Measurements from ENCODE around the gene PXMP4.

DNA sequence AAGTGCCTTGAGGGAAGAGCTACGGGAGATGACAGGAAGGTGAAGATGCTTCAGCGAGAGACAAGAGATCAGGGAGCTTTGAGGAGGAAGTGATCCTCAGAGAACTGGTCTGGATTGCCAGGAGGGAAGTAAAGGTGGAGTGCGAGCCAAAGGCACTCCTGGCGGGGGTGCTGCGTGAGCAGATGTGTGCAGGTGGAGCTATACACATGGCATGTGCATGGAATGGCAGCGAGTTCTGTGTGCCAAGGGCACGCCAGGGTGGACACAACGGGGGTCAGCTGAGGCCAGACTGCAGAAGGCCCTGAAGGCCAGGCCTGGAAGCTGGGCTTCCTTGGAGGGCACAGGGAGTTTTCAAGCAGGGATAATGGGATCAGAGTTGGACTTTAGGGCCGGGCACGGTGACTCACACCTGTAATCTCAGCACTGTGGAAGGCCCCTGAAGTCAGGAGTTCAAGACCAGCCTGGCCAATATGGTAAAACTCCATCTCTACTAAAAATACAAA lies 6.2 kb downstream of the PXMP4 start:
- TF ChIP-seq, protein P1, sequence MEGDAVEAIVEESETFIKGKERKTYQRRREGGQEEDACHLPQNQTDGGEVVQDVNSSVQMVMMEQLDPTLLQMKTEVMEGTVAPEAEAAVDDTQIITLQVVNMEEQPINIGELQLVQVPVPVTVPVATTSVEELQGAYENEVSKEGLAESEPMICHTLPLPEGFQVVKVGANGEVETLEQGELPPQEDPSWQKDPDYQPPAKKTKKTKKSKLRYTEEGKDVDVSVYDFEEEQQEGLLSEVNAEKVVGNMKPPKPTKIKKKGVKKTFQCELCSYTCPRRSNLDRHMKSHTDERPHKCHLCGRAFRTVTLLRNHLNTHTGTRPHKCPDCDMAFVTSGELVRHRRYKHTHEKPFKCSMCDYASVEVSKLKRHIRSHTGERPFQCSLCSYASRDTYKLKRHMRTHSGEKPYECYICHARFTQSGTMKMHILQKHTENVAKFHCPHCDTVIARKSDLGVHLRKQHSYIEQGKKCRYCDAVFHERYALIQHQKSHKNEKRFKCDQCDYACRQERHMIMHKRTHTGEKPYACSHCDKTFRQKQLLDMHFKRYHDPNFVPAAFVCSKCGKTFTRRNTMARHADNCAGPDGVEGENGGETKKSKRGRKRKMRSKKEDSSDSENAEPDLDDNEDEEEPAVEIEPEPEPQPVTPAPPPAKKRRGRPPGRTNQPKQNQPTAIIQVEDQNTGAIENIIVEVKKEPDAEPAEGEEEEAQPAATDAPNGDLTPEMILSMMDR (conservative IDR thresholded peaks at IDR 0.05; ENCODE audit: low read depth, low read length) = no peak
- TF ChIP-seq EZH2 (IDR thresholded peaks at IDR 0.05; ENCODE audit: borderline replicate concordance, low read depth, low read length, poor library complexity, severe bottlenecking) = no peak

All from A673 (cell line).